ENCODE results near the gene MCU.
"Not testable (repeated sequence)": the region's sequence is repeated elsewhere in the genome, so short reads cannot be mapped to it uniquely, and the experiment has no call there.

Gene MCU

GRCh38 chr10:72691863-72692743 lies at the start of gene MCU:
TSS of gene MCU (plus strand) at chr10:72692143. CDS start at chr10:72692152, 9 bp downstream.
- peak; percentile 88 for DNase-seq

DNA sequence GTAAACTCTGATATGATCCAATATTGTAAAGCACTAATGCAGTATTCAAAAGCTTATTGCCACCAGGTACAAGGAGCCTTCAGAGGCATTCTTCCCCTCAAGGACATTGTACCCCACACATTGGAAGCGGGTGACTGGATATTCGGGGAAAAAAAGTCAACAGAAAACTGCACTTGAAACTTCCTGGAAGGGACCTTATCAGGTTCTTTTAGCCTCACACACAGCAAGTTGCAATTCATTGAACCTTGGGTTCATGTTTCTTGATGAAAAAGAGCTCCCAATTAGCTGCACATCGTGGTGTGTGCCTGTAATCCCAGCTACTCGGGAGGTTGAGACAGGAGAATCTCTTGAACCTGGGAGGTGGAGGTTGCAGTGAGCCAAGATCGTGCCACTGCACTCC lies 49.6 kb upstream of the MCU start:
- no peak for DNase-seq

DNA sequence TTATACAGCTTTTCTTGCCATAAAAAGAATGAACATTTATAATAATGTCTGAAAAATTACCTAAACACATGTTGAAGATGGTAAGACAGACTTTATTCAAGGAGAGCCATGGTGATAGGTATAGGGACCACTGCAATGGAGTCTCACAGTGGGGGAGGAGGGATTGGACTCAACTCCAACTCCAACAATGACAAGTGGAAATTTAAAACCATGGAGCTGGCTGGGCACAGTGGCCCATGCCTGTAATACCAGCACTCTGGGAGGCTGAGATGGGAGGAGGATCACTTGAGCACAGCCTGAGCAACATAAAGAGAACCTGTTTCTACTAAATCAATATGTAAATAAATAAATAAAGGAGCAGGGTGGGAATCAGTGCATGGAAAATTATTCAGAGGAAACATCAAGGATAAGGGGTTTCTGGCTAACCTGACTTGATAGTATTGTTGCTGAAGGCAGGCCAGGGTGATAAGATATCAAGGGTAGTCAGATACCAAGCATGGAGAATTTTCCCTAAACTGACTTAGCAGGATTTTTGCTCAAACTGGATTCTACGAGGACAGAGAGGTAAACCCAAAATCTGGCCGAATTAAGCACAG lies 46.6 kb upstream of the MCU start:
- DNase-seq, result no peak

- DNase-seq, result not testable (repeated sequence)
These were observed 45.0 kb upstream of the MCU start for GRCh38 chr10:72646971-72647370.

DNA sequence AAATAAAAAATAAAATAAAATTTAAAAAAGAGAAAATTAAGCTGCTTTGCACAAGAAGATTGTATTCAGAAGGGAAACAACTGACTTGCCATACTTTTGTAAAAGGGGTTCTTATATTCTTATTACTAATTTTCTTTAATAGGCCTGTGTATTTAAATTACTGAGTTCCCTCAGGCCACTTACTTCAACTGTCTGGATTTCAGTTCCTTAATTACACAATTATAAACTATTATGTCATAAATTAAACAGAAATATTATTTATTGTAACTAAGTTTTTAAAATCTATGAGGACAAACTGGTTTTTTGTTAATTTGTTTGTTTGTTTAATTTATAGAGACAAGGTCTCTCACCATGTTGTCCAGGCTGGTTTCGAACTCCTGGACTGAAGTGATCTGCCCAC lies 43.6 kb upstream of the MCU start:
- DNase-seq, result no peak

DNA sequence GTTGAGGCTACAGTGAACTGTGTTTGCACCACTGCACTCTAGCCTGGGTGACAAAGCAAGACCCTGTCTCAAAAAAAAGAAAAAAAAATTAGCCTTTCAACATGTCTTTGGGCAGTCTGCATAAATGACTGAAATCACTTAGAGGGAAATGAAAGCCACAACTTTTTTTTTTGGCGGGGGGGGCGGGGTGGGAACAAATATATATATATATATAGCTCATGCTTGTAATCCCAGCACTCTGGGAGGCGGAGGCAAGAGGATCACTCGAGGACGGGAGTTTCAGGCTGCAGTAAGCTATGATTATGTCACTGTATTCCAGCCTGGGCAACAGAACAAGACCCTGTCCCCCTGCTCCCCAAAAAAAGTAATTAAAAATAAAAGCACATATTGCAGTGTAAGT lies 42.7 kb upstream of the MCU start:
- no peak for DNase-seq

DNA sequence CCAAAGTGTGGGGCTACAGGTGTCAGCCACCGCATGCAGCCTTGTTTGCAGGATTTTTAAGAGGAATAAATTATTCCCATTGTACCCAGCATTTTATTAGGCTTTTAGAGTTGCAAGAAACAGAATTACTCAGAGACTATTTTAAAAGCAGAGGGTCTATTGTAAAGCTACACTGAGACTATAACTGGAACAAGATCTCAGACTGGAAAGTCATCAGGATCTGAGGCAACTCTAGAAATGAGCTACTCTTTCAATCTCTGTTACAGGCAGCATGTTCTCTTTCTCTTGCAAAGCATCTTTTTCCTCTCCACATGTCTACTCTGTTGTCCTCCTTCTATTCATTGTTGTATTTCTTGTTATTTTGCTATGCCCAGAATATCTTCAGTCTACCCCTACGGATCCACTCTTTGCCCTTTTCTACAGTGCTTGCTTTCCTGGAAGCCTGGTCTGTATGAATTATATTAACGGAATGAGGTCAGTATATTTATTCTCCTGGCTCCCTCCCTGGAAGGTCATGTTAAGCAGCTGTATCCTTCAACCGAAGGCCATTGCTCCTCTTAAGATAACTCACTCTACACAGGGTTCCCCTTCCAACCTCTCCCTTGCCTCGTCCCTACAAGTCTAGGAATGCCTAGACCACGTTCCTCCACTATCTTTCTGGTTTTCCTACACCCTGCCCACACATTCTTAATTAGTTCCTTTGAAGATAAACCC lies 38.4 kb upstream of the MCU start:
- DNase-seq, result no peak

DNA sequence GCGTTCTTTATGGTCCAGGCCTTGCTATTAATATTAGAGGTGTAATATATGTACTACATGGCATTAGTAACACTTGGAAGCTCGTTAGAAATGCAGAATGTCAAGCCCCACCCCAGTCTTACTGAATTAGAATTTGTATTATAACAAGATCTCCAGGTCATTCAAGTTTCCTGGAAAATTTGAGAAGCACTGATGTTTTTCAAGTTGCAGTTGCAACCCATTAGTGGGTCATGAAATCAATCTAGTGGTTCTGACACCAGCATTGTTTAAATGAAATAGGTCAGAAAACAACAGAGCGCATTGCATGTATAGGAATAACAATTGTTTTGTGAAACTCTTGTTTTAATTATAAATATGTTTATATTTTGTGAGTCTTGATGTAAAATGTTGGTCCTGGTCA lies 37.2 kb upstream of the MCU start:
- no peak for DNase-seq

DNA sequence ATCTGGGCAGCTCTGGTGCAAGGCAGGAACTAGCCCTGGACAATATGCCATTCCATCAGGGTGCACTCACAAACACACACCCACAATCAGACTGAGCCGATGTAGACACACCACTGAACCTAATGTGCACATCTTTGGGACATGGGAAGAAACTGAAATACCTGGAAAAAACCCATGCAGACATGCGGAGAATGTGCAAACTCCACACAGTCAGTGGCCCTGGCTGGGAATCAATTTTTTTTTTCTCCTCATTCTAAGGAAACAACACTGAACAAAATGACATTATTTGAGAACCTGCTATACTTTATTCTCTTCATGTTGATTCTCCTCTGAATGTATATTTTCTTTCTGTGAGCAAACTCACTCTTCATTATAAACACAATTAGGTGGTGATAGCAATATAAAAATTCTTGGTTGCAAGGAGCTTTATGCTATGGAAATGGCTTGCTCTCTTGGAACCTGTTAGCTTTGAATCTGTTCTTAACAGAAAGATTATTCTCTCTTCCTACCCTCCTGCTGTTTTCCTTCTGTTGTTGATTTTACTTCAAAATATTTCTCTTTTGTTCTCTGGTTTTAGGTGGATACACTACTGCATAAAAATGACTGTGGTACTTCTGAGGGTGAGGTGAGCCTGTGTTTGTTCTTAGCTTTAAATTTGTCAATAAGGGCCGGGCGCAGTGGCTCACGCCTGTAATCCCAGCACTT lies 33.1 kb upstream of the MCU start:
- DNase-seq, result no peak

- no peak for DNase-seq
These were observed 32.2 kb upstream of the MCU start for GRCh38 chr10:72659694-72660093.

DNA sequence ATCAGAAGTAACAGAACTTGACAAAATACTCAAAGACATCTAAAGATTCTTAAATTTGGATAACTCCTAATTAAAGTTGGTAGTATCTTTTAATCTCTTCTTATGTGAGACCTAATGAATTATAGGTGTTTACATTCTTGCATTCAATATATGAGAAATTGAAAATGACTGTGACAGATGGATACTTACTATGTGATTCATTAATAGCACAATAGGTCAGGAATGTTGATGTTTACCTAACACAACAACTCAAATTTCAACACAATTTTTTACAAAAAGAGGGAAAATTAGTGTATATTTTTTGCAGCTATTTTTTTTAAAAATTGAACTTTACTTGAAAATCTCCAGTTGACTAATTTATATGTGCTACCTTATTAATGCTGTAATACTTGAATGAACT lies 31.7 kb upstream of the MCU start:
- no peak for DNase-seq

DNA sequence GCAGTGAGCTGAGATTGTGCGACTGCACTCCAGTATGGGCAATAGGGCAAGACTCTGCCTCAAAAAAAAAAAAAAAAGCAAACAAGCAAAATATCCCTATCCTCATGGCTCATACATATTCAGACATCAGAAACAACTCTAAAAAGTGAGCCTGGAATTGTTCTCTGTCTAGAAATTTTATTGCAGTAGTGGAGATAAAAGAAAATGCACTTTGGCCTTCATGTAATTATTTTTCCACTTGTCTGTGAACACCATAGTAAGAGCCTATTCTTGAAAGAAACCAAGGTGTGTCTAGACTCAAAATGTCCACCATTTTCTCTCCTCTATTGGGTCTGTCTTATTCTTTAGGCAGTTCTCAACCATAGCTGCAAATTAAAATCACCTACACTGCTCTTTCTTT lies 30.5 kb upstream of the MCU start:
- DNase-seq, result no peak

- no peak for DNase-seq
These were observed 28.0 kb upstream of the MCU start for GRCh38 chr10:72663971-72664370.

- no peak for DNase-seq
These were observed 26.0 kb upstream of the MCU start for GRCh38 chr10:72665925-72666324.

- no peak for DNase-seq
These were observed 24.6 kb upstream of the MCU start for GRCh38 chr10:72667207-72667864.

DNA sequence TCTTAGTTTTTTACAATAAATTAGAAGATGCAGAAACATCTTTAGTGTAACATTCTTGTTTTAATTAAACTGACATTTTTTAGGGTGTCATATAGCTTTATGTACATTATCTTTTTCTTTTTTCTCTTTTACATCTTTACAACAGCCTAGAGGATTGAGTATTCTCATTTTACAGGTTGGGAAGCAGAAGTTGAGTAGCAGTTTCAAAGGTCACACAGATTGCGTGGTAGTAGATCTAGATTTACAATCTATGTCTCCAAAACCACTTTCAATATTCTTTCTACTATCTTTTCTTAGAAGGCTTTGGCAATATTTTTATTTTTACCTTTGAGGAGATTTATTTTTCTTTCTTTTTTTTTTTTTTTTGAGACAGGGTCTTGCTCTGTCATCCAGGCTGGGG lies 18.7 kb upstream of the MCU start:
- DNase-seq, result no peak

GRCh38 chr10:72674174-72674573 lies 17.8 kb upstream of the MCU start:
- DNase-seq, result not testable (repeated sequence)

DNA sequence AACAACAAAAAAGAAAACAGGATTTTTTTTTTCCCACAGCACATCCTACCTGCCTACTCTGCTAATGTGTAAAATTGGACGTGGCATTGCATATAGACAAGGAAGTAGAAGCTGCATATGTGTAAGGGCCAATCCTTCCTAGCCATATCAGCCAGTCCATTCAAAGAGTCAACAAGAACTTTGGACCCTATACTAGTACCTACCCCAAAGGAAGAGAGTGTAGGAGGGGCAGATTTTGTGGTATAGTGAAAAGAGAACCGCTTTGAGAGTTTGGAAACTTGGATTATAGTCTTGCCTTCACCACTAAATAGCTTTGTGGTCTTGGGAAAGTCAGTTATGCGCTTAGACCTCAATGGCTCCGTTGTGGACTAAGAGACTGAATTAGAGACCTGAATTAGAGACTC lies 12.1 kb upstream of the MCU start:
- DNase-seq, result no peak

- no peak for DNase-seq
These were observed 9.3 kb upstream of the MCU start for GRCh38 chr10:72682638-72683037.

GRCh38 chr10:72685264-72685921 lies 6.5 kb upstream of the MCU start:
- no peak for DNase-seq

DNA sequence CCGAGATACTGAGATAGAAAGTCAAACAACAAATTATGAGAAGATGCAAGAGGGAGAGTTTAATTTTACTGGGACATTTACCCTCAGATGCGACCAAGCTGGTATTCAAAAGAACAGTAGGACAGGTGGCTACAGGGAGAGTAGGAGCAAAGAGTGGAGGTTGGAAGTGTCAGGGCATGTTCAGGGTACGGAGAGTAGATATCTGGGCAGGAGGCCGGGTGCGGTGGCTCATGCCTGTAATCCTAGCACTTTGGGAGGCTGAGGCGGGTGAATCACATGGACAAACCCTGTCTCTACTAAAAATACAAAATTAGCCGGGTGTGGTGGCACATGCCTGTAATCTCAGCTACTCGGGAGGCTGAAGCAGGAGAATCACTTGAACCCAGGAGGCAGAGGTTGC lies 5.5 kb upstream of the MCU start:
- DNase-seq, result not testable (repeated sequence)

GRCh38 chr10:72687035-72687434 lies 4.9 kb upstream of the MCU start:
- no peak for DNase-seq
